Measurements from ENCODE around the gene MTOR.

MTOR gene

DNA sequence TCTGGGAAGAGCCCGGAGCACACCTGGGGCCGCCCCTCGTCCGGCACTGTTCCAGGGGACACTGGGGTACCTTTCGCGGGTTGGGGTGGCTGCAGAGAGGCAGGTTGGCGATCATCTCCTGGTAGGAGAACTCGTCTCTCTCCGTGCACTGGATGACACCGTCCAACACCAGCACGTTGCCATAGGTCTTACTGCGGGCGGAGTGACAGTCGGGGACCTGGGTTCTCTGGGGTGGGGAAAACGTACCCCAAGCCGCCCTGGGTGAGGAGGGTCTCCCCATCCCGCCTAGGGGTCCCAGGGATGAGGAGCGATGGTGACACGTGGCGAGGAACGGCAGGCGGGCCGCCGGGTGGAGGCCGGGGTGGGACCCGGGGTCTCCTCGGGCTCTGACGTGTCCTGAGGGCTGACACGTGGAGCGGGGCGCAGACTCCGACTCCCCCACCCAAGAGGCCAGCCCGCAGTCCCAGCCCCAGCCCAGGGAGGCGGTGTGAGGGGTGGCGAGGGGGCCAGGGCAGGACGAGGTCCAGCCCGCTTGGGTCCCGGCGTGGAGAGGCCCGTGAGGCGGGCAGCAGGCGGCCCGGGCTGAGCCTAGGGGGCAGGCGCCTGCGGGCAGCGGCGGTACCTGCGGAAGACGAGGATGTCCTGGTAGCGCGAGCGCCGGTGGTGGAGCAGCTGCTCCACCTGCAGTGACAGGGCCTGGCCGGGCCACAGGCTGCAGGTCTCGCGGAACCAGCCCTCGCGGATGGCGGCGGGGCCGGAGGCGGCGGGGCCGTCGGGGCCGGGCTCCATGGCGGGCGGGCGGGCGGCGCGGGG is 203.0 kb downstream of the MTOR start:
- H3K36me3 ChIP-seq (ENCODE audit: insufficient read depth, low read length), result peaks cover 31% of the 10 kb centered on the region
- H3K9me3 ChIP-seq (ENCODE audit: low read depth, low read length), result no peaks in the 10 kb centered on the region
- DNase-seq (ENCODE audit: low read depth, low spot score), result no peak
- H3K9ac ChIP-seq (ENCODE audit: insufficient read length), result peak overlapping the region; percentile 91
- H3K4me3 ChIP-seq, result peak overlapping the region; percentile 92
- TF ChIP-seq EZH2 (IDR thresholded peaks at IDR 0.05) (no peak), FOXP2 (optimal IDR thresholded peaks at IDR 0.05; ENCODE audit: control extremely low read depth, extremely low read length, insufficient read depth) (no peak), POLR2AphosphoS5 (IDR thresholded peaks at IDR 0.05; ENCODE audit: borderline replicate concordance, low read depth, low read length) (no peak)
- 0 out of 2 replicates have a peak overlapping the region, but pooled peaks have one; percentile 19 for H3K27ac ChIP-seq

DNA sequence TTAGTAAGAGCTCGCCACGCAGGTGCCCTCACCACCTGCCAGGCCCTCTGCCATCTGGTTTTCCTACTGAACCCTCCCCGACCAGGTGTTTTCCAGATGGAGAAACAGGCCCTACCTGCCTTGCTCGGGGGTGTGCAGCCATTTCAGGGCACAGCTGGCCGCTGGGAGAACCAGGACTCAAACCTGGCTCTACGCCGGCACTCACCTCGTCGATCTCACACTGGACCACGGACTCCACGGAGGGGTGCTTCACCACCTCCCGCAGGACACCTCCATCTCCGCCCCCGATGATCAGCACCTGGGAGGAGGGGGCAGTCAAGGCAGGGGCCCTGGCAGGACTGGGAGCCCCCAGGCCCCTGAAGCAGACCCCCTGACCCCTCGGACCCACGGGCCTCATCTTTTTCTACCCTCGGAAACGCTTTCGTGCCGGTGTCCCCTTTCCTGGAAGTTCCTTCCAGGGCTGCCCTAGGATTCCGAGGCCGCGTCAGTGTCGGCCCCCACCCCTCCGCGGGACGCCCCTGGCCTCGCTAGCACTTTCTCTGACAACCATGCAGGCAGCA is 203.7 kb downstream of the MTOR start:
- Histone ChIP-seq H3K27ac (no peak overlapping the region), H3K9me3 (ENCODE audit: low read depth, low read length) (no peaks in the 10 kb centered on the region), H3K4me3 (peak overlapping the region; percentile 92), H3K9ac (ENCODE audit: insufficient read length) (peak overlapping the region; percentile 91), H3K36me3 (ENCODE audit: insufficient read depth, low read length) (peaks cover 32% of the 10 kb centered on the region)
- TF ChIP-seq FOXP2 (optimal IDR thresholded peaks at IDR 0.05; ENCODE audit: control extremely low read depth, extremely low read length, insufficient read depth), result no peak
- no peak for DNase-seq (ENCODE audit: low read depth, low spot score)

DNA sequence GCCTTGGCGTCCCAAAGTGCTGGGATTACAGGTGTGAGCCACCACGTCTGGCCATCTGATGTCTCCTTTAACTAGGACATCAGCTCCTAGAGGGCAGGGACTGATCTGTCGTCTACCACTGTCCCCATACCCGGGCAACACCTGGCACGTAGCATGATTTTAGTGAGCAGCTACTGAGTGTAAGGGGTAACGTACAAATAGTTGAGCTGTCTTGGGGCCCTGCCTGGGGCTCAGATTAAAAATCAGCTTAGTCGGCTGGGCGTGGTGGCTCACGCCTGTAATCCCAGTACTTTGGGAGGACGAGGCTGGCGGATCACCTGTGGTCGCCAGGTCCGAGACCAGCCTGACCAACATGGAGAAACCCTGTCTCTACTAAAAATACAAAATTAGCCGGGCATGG is 204.3 kb downstream of the MTOR start:
- no peak overlapping the region for H3K9ac ChIP-seq (ENCODE audit: insufficient read length)
- H3K36me3 ChIP-seq (ENCODE audit: insufficient read depth, low read length), result peaks cover 29% of the 10 kb centered on the region

DNA sequence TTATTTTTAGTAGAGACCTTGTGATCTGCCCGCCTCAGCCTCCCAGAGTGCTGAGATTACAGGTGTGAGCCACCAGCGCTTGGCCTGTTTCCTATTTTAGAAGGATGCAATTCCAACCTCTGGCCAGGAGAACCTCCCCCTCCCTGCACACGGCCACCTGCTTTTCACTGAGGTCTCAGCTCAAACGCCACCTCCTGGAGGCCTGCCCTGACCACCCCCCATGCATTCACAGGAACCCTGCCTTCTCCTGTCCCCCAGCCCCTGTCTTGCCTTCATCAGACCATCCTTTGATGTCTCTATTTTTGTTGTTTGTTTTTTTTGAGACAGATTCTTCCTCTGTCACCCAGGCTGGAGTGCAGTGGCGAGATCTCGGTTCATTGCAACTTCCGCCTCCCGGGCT is 204.9 kb downstream of the MTOR start:
- no peak overlapping the region for H3K27ac ChIP-seq
- H3K36me3 ChIP-seq (ENCODE audit: insufficient read depth, low read length), result peaks cover 29% of the 10 kb centered on the region
- no peak overlapping the region for H3K4me3 ChIP-seq
- H3K9ac ChIP-seq (ENCODE audit: insufficient read length), result no peak overlapping the region
- no peak for TF ChIP-seq POLR2AphosphoS5 (IDR thresholded peaks at IDR 0.05; ENCODE audit: borderline replicate concordance, low read depth, low read length)
- no peak for TF ChIP-seq FOXP2 (optimal IDR thresholded peaks at IDR 0.05; ENCODE audit: control extremely low read depth, extremely low read length, insufficient read depth)
- no peak for TF ChIP-seq EZH2 (IDR thresholded peaks at IDR 0.05)
- DNase-seq (ENCODE audit: low read depth, low spot score), result no peak
- no peaks in the 10 kb centered on the region for H3K9me3 ChIP-seq (ENCODE audit: low read depth, low read length)

More for the DNA sequence above, 204.3 kb downstream of the MTOR start:
- Histone ChIP-seq H3K27ac (no peak overlapping the region), H3K9me3 (ENCODE audit: low read depth, low read length) (no peaks in the 10 kb centered on the region), H3K4me3 (no peak overlapping the region)
- TF ChIP-seq FOXP2 (optimal IDR thresholded peaks at IDR 0.05; ENCODE audit: control extremely low read depth, extremely low read length, insufficient read depth), result no peak
- TF ChIP-seq EZH2 (IDR thresholded peaks at IDR 0.05), result no peak
- TF ChIP-seq POLR2AphosphoS5 (IDR thresholded peaks at IDR 0.05; ENCODE audit: borderline replicate concordance, low read depth, low read length), result no peak
- no peak for DNase-seq (ENCODE audit: low read depth, low spot score)
